Activated CD4-positive, alpha-beta memory T cell treated with anti-CD3 and anti-CD28 coated beads, Interleukin-2, amount 10 ng/mL, durations not matched to agents 7 days and 5 days (primary cell): ENCODE results near the gene ZMYND19. TPM values are rescaled to one million over a fixed set of nuclear protein-coding genes. Genes with fewer than 3 reads are reported as not detected.
"Not testable (repeated sequence)": the region's sequence is repeated elsewhere in the genome, so short reads cannot be mapped to it uniquely, and the experiment has no call there.

Experiments
- CTCF ChIA-PET: fragments of 350-600 bp; sonication (Branson Sonifier 250); formaldehyde crosslinking; loops from one replicate; lab custom pipeline; 2021; ENCODE audit warnings: antibody characterized with exemption, inconsistent platforms; lab: Charles Lee
- POLR2A ChIA-PET: fragments of 350-600 bp; sonication (Branson Sonifier 250); formaldehyde crosslinking; loops from one replicate; lab custom pipeline; 2021; ENCODE audit warnings: antibody characterized with exemption; lab: Charles Lee
- DNase-seq: peaks from one replicate; pipeline ENCODE4 v3.0.0-alpha.2; 2020
- H3K27ac Mint-ChIP-seq: one replicate; pipeline ENCODE4 v1.8.0; 2021; ENCODE audit warnings: mild to moderate bottlenecking, mixed read lengths
- H3K27me3 Mint-ChIP-seq: one replicate; pipeline ENCODE4 v1.8.0; 2021; ENCODE audit warnings: mixed read lengths
- H3K36me3 Mint-ChIP-seq: one replicate; pipeline ENCODE4 v1.8.0; 2021; ENCODE audit warnings: low read depth, mixed read lengths
- H3K4me1 Mint-ChIP-seq: one replicate; pipeline ENCODE4 v1.8.0; 2021; ENCODE audit warnings: mixed read lengths
- H3K4me3 Mint-ChIP-seq: one replicate; pipeline ENCODE4 v1.8.0; 2021; ENCODE audit warnings: mild to moderate bottlenecking, mixed read lengths
- H3K9me3 Mint-ChIP-seq: one replicate; pipeline ENCODE4 v1.8.0; 2021; ENCODE audit warnings: mixed read lengths
- total RNA-seq, 2 experiments: library from RNA; stranded (reverse); gene quantifications; one replicate each; pipeline ENCODE4 v1.2.3, GENCODE V29; 2021

Gene ZMYND19
- total RNA-seq, 2 experiments from 2014 or later: 24.0 to 25.4 TPM

GRCh38 chr9:137543237-137543963 lies 46.9 kb downstream of the ZMYND19 start:
- H3K9me3 Mint-ChIP-seq: no peaks in the 10 kb centered on the region
- no peaks in the 10 kb centered on the region for H3K27me3 Mint-ChIP-seq
- DNase-seq: no peak
- peaks cover 6% of the 10 kb centered on the region for H3K4me1 Mint-ChIP-seq
- H3K27ac Mint-ChIP-seq: no peak overlapping the region
- ChIA-PET POLR2A (interaction anchor here (0.7 kb wide), 1 partner anchor 9 kb away, joined by 3 read pairs; no protein-coding TSS in a partner anchor), CTCF (no interaction called here)
- H3K36me3 Mint-ChIP-seq: no peaks in the 10 kb centered on the region
- H3K4me3 Mint-ChIP-seq: no peak overlapping the region

DNA sequence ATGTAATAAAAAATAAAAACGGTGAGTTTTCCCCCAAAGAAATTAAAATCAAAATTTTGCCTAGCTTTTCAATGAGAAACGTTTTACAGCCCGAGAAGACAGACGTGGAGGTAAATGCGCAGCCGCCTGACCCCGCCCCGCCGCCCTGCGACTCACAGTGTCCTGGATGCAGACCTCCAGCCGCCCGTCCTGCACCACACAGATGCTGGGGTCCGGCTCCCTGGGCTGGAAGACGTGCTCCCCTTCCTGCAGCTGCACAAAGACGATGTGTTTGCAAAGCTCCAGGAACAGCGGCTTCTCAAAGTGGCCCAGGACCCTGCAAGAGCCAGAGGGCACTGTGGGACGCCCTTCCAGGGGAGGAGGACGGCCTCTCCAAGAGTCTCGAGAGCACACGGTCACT lies 47.8 kb downstream of the ZMYND19 start:
- DNase-seq: no peak
- no peak overlapping the region for H3K4me3 Mint-ChIP-seq
- H3K27ac Mint-ChIP-seq: no peak overlapping the region
- H3K9me3 Mint-ChIP-seq: no peaks in the 10 kb centered on the region
- POLR2A ChIA-PET: no interaction called here
- no peaks in the 10 kb centered on the region for H3K27me3 Mint-ChIP-seq
- peaks cover 6% of the 10 kb centered on the region for H3K4me1 Mint-ChIP-seq
- H3K36me3 Mint-ChIP-seq: peaks cover 1% of the 10 kb centered on the region
- CTCF ChIA-PET: no interaction called here

DNA sequence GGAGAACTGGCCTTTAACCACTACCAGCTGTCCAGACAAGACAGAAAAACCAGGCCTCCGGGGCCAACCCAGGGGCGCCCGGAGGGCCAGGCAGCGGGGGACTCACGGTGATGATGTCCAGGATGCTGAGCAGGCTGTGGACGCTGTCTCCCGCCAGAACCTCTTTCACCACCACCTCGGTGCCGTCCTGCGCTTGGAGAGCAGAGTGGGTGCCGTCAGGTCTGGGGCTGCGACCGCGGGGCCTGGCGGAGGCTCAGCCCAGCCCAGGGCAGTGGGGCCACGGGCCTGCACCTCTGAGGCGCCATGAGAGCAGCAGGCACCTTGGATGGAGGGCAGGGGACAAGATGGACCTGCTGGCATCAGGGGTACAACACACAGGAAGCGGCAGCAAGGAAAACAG lies 49.8 kb downstream of the ZMYND19 start:
- H3K4me1 Mint-ChIP-seq: peaks cover 20% of the 10 kb centered on the region
- ChIA-PET POLR2A (interaction anchor here (1.2 kb wide), 1 partner anchor 10 kb away, joined by 3 read pairs; the partner anchor contains the start of gene PNPLA7), CTCF (no interaction called here)
- DNase-seq: no peak
- peaks cover 9% of the 10 kb centered on the region for H3K36me3 Mint-ChIP-seq
- peaks cover 5% of the 10 kb centered on the region for H3K9me3 Mint-ChIP-seq
- H3K4me3 Mint-ChIP-seq: no peak overlapping the region
- no peak overlapping the region for H3K27ac Mint-ChIP-seq
- H3K27me3 Mint-ChIP-seq: no peaks in the 10 kb centered on the region

DNA sequence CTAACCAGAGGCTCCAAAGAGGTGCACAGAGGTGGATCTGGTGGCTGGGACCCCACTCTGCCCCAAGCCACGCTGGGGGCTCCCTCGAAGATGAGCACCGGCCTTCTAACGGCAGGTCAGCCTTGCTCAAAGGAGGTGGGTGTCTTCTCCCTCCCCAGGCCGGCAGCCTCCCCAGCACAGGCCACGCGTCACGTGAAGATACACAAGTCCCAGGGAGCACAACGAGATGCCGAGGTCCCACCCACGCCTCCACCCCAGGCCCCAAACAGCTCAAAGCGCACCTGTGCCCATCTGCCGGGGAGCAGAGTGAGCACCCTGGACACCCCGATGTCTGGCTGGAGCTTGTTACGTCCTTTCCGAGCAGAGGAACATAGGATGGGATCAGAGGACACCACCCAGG lies 52.3 kb downstream of the ZMYND19 start:
- H3K27ac Mint-ChIP-seq: no peak overlapping the region
- H3K36me3 Mint-ChIP-seq: peaks cover 9% of the 10 kb centered on the region
- no peak overlapping the region for H3K4me3 Mint-ChIP-seq
- no peak for DNase-seq
- H3K9me3 Mint-ChIP-seq: peaks cover 5% of the 10 kb centered on the region
- peaks cover 27% of the 10 kb centered on the region for H3K4me1 Mint-ChIP-seq
- POLR2A ChIA-PET: no interaction called here
- H3K27me3 Mint-ChIP-seq: no peaks in the 10 kb centered on the region
- CTCF ChIA-PET: no interaction called here

GRCh38 chr9:137536594-137537131 lies 53.6 kb downstream of the ZMYND19 start:
- CTCF ChIA-PET, H3K4me3 Mint-ChIP-seq: not testable (repeated sequence)
- H3K4me1 Mint-ChIP-seq: peaks cover 27% of the 10 kb centered on the region

GRCh38 chr9:137535120-137535428 lies 55.2 kb downstream of the ZMYND19 start:
- CTCF ChIA-PET: interaction anchor here (0.5 to 1.2 kb wide), 13 partner anchors 10 to 316 kb away, joined by 3 to 5 read pairs (median 4); partner anchors contain the start of genes EHMT1, EXD3, NOXA1 and PNPLA7
- DNase-seq: no peak
- Mint-ChIP-seq H3K36me3 (peaks cover 9% of the 10 kb centered on the region), H3K4me3 (no peak overlapping the region), H3K27me3 (no peaks in the 10 kb centered on the region), H3K27ac (peak overlapping the region; percentile 44), H3K9me3 (peaks cover 5% of the 10 kb centered on the region), H3K4me1 (peaks cover 30% of the 10 kb centered on the region)
- POLR2A ChIA-PET: no interaction called here

More at GRCh38 chr9:137536594-137537131, 53.6 kb downstream of the ZMYND19 start:
- H3K36me3 Mint-ChIP-seq, H3K9me3 Mint-ChIP-seq, H3K27me3 Mint-ChIP-seq: not testable (repeated sequence)
- peak overlapping the region; percentile 67 for H3K27ac Mint-ChIP-seq
- POLR2A ChIA-PET: interaction anchor here (0.9 kb wide), 1 partner anchor 15 kb away, joined by 4 read pairs; the partner anchor contains the start of gene MRPL41
- DNase-seq: peak; percentile 48

- ChIA-PET CTCF (interaction anchor here (0.5 to 1.2 kb wide), 13 partner anchors 10 to 316 kb away, joined by 3 to 5 read pairs (median 4); partner anchors contain the start of genes EHMT1, EXD3, NOXA1 and PNPLA7), POLR2A (no interaction called here)
- Mint-ChIP-seq H3K27me3 (no peaks in the 10 kb centered on the region), H3K4me1 (peaks cover 30% of the 10 kb centered on the region), H3K36me3 (peaks cover 9% of the 10 kb centered on the region), H3K9me3 (peaks cover 5% of the 10 kb centered on the region), H3K27ac (peak overlapping the region; percentile 44), H3K4me3 (no peak overlapping the region)
- DNase-seq: no peak
Measured at GRCh38 chr9:137534256-137535119, 55.8 kb downstream of the ZMYND19 start.

GRCh38 chr9:137532891-137533468 lies 57.3 kb downstream of the ZMYND19 start:
- POLR2A ChIA-PET, H3K27ac Mint-ChIP-seq, H3K4me3 Mint-ChIP-seq, DNase-seq, CTCF ChIA-PET, H3K9me3 Mint-ChIP-seq, H3K36me3 Mint-ChIP-seq, H3K27me3 Mint-ChIP-seq: not testable (repeated sequence)
- H3K4me1 Mint-ChIP-seq: peaks cover 30% of the 10 kb centered on the region

Other genes with a start within 250 kb of the ZMYND19 start
- gene EXD3, start 167.3 kb downstream of the ZMYND19 start, total RNA-seq: 10 to 100 TPM; 17.9 to 18.1 TPM
- under 1 TPM; 0.50 to 0.73 TPM for gene NOXA1, start 167.1 kb downstream of the ZMYND19 start, total RNA-seq
- gene ENTPD8, start 149.2 kb downstream of the ZMYND19 start, total RNA-seq: not detected
- 10 to 100 TPM; 29.0 to 31.9 TPM for gene NSMF, start 131.2 kb downstream of the ZMYND19 start, total RNA-seq
- 1 to 10 TPM; 4.5 to 5.0 TPM for gene PNPLA7, start 40.1 kb downstream of the ZMYND19 start, total RNA-seq
- 10 to 100 TPM; 51.6 to 52.6 TPM for gene MRPL41, start 38.6 kb downstream of the ZMYND19 start, total RNA-seq
- gene DPH7, start 11.6 kb downstream of the ZMYND19 start, total RNA-seq: 10 to 100 TPM; 31.9 to 34.2 TPM
- 10 to 100 TPM; 49.8 to 55.9 TPM for gene ARRDC1, start 15.2 kb upstream of the ZMYND19 start, total RNA-seq
- 10 to 100 TPM; 87.1 to 91.4 TPM for gene EHMT1, start 28.5 kb upstream of the ZMYND19 start, total RNA-seq